SJCRH30 (cell line): ENCODE measurements around the gene CGREF1. TPM values are rescaled to one million over a fixed set of nuclear protein-coding genes. Genes with fewer than 3 reads are reported as not detected.

ENCODE experiments used
- DNase-seq, 2 experiments: peaks; one replicate each; pipeline ENCODE4 v3.0.0-alpha.2; 2015 to 2020
- H3K27ac ChIP-seq: fragments of 250-450 bp; sonication (Bioruptor Pico); 2 replicates; pipeline ENCODE4 v1.5.1; 2020; ENCODE audit warnings: mild to moderate bottlenecking, moderate library complexity
- H3K27me3 ChIP-seq: fragments of 250-450 bp; sonication (Bioruptor Pico); 2 replicates; pipeline ENCODE4 v1.5.1; 2020; ENCODE audit warnings: mild to moderate bottlenecking, moderate library complexity
- H3K36me3 ChIP-seq: fragments of 250-450 bp; sonication (Bioruptor Pico); 2 replicates; pipeline ENCODE4 v1.5.1; 2020; ENCODE audit warnings: mild to moderate bottlenecking, moderate library complexity
- H3K4me1 ChIP-seq: fragments of 250-450 bp; sonication (Bioruptor Pico); 2 replicates; pipeline ENCODE4 v1.5.1; 2020; ENCODE audit warnings: mild to moderate bottlenecking, moderate library complexity
- H3K4me3 ChIP-seq: fragments of 250-450 bp; sonication (Bioruptor Pico); 2 replicates; pipeline ENCODE4 v1.5.1; 2020; ENCODE audit warnings: mild to moderate bottlenecking, moderate library complexity
- H3K9me3 ChIP-seq: fragments of 250-450 bp; sonication (Bioruptor Pico); replicated peaks from 2 replicates; pipeline ENCODE4 v1.5.1; 2020; ENCODE audit warnings: mild to moderate bottlenecking, moderate library complexity
- total RNA-seq: library from RNA; depleted of rRNA; stranded (reverse); fragments of >200 nt; shearing (Covaris generic); gene quantifications from 2 replicates; pipeline ENCODE4 v1.2.3, GENCODE V29; 2014

Gene CGREF1
- total RNA-seq, 1 experiment from 2014 or later: not detected

DNA sequence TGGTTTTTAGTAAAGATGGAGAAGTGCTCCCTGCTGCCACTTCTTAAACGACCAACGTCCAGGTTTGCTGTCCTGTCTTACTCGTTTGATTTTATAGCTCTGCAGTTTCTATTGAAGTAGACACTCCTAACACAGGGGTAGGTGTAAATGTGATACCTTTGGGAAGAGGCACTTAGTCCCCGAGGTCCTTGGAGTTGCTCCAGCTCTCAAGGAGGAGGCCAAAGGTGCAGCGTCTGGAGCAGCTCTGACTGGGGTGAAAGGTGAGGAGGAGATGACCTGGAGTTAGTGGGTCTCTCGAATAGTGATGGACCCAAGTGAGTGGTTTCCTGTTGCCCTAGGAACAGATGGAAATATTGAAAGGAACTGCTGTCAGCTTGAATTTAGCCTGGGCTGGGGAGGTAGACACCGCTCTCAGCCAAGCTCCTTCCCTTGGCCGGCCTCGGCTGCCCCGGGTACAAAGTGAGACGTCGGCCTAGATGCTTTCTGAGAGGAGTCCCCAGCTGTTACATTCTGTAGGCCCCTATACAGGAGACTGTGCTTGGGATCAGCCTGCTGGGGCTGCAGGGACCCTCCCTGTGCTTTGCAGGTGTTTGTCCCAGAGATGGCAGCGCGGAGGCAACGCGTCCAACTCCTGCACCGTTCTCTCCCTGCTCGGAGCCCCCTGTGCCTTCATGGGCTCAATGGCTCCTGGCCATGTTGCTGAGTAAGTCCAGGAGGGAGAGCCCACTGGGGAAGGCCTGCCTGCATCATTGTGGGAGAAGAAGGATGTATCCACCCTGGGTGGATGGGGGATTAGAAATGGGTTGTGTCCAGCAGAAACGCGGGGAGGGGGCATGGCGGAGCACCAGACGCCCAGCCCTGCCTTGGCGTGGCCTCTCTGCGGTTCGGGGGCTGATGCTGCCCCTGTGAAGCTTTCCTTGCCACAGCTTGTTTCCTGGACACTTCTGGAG lies 26.9 kb downstream of the CGREF1 start:
- H3K4me3 ChIP-seq: no peak overlapping the region
- peaks cover 22% of the 10 kb centered on the region; the same call in 1 of the 2 replicates for H3K27me3 ChIP-seq
- H3K36me3 ChIP-seq: no peaks in the 10 kb centered on the region
- no peaks in the 10 kb centered on the region for H3K9me3 ChIP-seq
- no peak overlapping the region for H3K27ac ChIP-seq
- no peaks in the 10 kb centered on the region; the same call in 1 of the 2 replicates for H3K4me1 ChIP-seq
- DNase-seq: no peak

GRCh38 chr2:27089111-27089954 lies 29.6 kb downstream of the CGREF1 start:
- Histone ChIP-seq H3K27ac (no peak overlapping the region), H3K4me1 (peaks cover 5% of the 10 kb centered on the region), H3K9me3 (no peaks in the 10 kb centered on the region), H3K36me3 (no peaks in the 10 kb centered on the region), H3K27me3 (peaks cover 22% of the 10 kb centered on the region; the same call in 1 of the 2 replicates), H3K4me3 (no peak overlapping the region)
- no peak for DNase-seq

GRCh38 chr2:27088634-27089033 lies 30.3 kb downstream of the CGREF1 start:
- H3K4me1 ChIP-seq: peaks cover 12% of the 10 kb centered on the region
- peaks cover 20% of the 10 kb centered on the region; the same call in 1 of the 2 replicates for H3K27me3 ChIP-seq
- no peak overlapping the region for H3K27ac ChIP-seq
- no peak for DNase-seq
- no peaks in the 10 kb centered on the region for H3K9me3 ChIP-seq
- H3K4me3 ChIP-seq: no peak overlapping the region
- no peaks in the 10 kb centered on the region for H3K36me3 ChIP-seq

DNA sequence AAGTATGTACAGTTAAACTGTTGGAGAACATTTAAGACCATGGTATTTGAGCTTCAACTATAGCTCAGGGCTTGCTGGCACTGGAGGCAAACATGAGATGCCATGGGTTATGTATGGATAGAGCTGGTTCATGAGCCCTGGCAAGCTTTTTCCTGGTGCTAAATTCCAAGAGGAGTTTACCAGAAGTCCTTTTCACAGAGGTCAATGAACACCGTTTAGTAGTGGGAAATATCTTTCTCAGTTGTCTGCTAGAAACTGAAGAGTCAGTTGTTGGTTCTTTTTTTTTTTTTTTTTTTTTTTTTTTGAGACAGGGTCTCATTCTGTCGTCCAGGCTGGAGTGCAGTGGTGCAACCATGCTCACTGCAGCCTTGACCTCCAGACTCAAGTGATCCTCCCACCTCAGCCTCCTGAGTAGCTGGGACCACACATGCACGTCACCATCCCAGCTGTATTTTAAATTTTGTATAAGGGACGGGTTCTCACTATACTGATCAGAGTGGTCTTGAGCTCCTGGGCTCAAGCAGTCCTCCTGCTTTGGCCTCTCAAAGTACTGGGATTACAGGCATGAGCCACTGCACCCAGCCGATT lies 31.0 kb downstream of the CGREF1 start:
- Histone ChIP-seq H3K36me3 (no peaks in the 10 kb centered on the region), H3K4me3 (no peak overlapping the region)

DNA sequence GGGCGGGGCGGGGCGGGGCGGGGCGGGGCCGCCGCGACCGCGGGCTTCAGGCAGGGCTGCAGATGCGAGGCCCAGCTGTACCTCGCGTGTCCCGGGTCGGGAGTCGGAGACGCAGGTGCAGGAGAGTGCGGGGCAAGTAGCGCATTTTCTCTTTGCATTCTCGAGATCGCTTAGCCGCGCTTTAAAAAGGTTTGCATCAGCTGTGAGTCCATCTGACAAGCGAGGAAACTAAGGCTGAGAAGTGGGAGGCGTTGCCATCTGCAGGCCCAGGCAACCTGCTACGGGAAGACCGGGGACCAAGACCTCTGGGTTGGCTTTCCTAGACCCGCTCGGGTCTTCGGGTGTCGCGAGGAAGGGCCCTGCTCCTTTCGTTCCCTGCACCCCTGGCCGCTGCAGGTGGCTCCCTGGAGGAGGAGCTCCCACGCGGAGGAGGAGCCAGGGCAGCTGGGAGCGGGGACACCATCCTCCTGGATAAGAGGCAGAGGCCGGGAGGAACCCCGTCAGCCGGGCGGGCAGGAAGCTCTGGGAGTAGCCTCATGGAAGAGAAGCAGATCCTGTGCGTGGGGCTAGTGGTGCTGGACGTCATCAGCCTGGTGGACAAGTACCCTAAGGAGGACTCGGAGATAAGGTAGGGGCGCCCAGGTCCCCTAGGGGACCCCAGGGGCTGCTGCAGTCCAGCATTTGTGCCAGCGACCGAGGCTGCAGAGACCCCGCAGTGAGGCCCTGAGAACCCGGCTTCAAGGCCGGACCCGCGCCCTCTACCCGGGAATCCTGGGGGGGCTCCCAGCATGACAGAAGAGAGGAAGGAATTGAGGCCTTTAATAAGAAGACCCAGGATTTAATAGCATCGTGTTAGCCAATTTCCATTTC lies 32.0 kb downstream of the CGREF1 start, which contains the start of gene KHK:
Gene KHK, plus strand, starts transcription at position 49 of the 870 bp plus-strand sequence. Its CDS starts 488 bp downstream, at position 537.
- peak; percentile 45 to 54 for DNase-seq
- Histone ChIP-seq H3K27me3 (peaks cover 10% of the 10 kb centered on the region; the same call in 1 of the 2 replicates), H3K4me3 (peak within 1 kb of the TSS; percentile 52), H3K36me3 (no peaks in the 10 kb centered on the region), H3K4me1 (peaks cover 28% of the 10 kb centered on the region), H3K27ac (no peak within 1 kb of the TSS), H3K9me3 (no peaks in the 10 kb centered on the region)

More for the DNA sequence above, 31.0 kb downstream of the CGREF1 start:
- Histone ChIP-seq H3K27me3 (peaks cover 15% of the 10 kb centered on the region; the same call in 1 of the 2 replicates), H3K27ac (no peak overlapping the region), H3K9me3 (no peaks in the 10 kb centered on the region), H3K4me1 (peaks cover 18% of the 10 kb centered on the region)
- DNase-seq: no peak

DNA sequence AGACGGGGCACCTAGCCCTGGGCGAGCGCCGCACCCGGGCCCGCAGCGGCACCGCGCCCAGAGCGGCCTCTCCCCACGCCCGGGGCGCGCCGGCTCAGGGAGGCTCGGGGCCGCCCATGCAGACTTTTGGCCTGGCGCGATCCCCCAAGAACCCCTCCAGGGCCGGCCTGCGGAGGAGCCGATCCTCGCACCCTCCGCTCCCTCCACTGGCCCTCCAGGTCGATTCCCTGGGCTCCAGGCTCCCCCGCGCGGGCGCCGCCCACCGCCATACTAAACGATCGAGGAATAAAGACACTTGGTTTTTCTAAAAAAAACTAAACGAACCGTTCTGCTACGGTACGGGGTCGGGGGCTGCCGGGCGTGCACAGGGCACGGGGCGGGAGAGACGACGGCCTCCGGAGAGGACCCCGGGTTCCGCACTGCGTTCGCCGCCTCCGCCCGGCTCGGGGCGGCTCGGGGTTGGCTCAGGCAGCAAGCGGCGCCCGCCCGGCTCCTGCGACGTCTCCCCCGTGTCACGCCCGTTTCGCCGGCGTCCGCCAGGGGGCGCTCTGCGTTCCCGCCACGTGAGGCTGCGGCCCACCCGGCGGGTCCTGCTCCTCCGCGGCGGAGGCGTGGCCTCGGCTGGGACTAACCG lies 32.7 kb downstream of the CGREF1 start:
- H3K36me3 ChIP-seq: no peaks in the 10 kb centered on the region
- no peak overlapping the region for H3K27ac ChIP-seq
- H3K4me1 ChIP-seq: peaks cover 34% of the 10 kb centered on the region
- peak overlapping the region; percentile 52 for H3K4me3 ChIP-seq
- peaks cover 10% of the 10 kb centered on the region; the same call in 1 of the 2 replicates for H3K27me3 ChIP-seq
- H3K9me3 ChIP-seq: no peaks in the 10 kb centered on the region
- DNase-seq: peak; percentile 94 to 97

DNA sequence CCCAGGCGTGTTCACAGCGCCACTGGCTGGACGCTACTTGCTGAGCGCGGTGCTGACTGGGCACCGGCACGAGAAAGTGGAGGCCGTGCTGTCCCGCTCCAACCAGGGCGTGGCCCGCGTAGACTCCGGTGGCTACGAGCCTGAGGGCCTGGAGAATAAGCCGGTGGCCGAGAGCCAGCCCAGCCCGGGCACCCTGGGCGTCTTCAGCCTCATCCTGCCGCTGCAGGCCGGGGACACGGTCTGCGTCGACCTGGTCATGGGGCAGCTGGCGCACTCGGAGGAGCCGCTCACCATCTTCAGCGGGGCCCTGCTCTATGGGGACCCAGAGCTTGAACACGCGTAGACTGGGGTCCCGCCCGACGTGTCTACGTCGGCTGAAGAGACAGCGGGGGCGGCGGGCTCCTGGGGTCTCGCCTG lies 33.2 kb downstream of the CGREF1 start:
- H3K4me1 ChIP-seq: peaks cover 37% of the 10 kb centered on the region
- H3K4me3 ChIP-seq: no peak overlapping the region
- DNase-seq: no peak

DNA sequence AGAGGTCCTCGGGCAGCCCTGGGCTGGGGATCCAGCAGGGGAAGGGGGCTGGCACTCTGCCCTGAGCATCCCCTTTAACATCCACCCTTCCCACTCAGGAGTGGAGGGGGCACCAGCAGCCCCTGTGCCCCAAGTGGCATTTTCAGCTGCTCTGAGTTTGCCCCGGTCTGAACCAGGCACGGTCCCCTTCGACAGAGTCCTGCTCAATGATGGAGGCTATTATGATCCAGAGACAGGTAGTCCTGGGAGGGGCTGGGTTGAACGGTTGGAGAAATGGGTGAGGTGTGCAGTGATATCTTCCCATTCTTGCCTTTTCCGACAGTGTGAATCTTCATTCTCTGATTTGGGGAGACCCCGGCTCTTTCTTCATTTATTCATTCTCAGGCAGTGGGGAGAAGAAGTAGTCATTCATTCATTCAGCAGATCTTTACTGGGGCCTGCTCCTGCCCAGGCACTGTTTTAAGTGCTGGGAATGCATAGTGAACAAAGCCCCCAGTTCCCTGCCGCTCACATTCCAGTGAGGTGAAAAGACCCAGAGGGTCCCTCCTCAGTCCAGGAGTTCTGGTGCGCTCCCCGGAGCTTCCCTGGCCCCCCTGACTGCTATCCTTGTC lies 33.8 kb downstream of the CGREF1 start:
- Histone ChIP-seq H3K27ac (no peak overlapping the region), H3K36me3 (no peaks in the 10 kb centered on the region), H3K27me3 (peaks cover 10% of the 10 kb centered on the region; the same call in 1 of the 2 replicates), H3K4me3 (no peak overlapping the region), H3K9me3 (no peaks in the 10 kb centered on the region), H3K4me1 (peaks cover 42% of the 10 kb centered on the region)
- no peak for DNase-seq

More for the DNA sequence above, 33.2 kb downstream of the CGREF1 start:
- Histone ChIP-seq H3K27ac (no peak overlapping the region), H3K27me3 (peaks cover 10% of the 10 kb centered on the region; the same call in 1 of the 2 replicates), H3K9me3 (no peaks in the 10 kb centered on the region), H3K36me3 (no peaks in the 10 kb centered on the region)

- no peak for DNase-seq
- H3K36me3 ChIP-seq: no peaks in the 10 kb centered on the region
- no peaks in the 10 kb centered on the region for H3K9me3 ChIP-seq
- no peak overlapping the region for H3K27ac ChIP-seq
- no peak overlapping the region for H3K4me3 ChIP-seq
- peaks cover 8% of the 10 kb centered on the region; the same call in 1 of the 2 replicates for H3K27me3 ChIP-seq
- H3K4me1 ChIP-seq: peaks cover 49% of the 10 kb centered on the region
Measured at GRCh38 chr2:27084297-27085061, 34.4 kb downstream of the CGREF1 start.

DNA sequence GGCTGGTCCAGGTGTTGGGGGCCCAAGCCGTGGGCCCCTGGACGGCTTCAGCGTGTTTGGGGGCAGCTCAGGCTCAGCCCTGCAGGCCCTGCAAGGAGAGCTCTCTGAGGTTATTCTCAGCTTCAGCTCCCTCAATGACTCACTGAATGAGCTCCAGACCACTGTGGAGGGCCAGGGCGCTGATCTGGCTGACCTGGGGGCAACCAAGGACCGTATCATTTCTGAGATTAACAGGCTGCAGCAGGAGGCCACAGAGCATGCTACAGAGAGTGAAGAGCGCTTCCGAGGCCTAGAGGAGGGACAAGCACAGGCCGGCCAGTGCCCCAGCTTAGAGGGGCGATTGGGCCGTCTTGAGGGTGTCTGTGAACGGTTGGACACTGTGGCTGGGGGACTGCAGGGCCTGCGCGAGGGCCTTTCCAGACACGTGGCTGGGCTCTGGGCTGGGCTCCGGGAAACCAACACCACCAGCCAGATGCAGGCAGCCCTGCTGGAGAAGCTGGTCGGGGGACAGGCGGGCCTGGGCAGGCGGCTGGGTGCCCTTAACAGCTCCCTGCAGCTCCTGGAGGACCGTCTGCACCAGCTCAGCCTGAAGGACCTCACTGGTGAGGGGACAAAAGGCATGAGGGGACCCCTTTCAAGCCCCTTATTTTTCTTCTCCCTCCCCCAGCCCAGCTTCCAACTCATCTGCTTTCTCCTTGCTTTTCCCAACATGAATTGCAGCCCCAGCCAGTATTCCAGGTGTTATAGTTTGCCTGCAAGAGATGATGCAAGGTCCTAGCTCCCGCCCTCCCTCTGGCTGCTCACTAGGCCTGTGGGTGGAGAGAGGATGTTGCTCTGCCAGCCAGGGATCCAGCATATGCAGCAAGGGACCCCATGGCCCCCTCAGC lies 35.3 kb downstream of the CGREF1 start:
- Histone ChIP-seq H3K9me3 (no peaks in the 10 kb centered on the region), H3K27ac (peak overlapping the region; percentile 65), H3K27me3 (peaks cover 2% of the 10 kb centered on the region; the same call in 1 of the 2 replicates), H3K4me1 (peaks cover 49% of the 10 kb centered on the region), H3K36me3 (no peaks in the 10 kb centered on the region), H3K4me3 (peak overlapping the region; percentile 36)
- peak; percentile 46 to 70 for DNase-seq

- H3K27me3 ChIP-seq: no peaks in the 10 kb centered on the region
- H3K9me3 ChIP-seq: no peaks in the 10 kb centered on the region
- H3K4me1 ChIP-seq: peaks cover 50% of the 10 kb centered on the region
- H3K36me3 ChIP-seq: no peaks in the 10 kb centered on the region
- peak overlapping the region; percentile 65 for H3K27ac ChIP-seq
- peak overlapping the region; percentile 36 for H3K4me3 ChIP-seq
- DNase-seq: peak; percentile 82 to 85
Measured at GRCh38 chr2:27082773-27083409, 36.0 kb downstream of the CGREF1 start.
